Activated CD4-positive, alpha-beta T cell treated with anti-CD3 and anti-CD28 coated beads for 36 hours (primary cell): ENCODE results near the gene MIAT. TPM values are rescaled to one million over a fixed set of nuclear protein-coding genes. Genes with fewer than 3 reads are reported as not detected.
A peak's percentile ranks its signal among the peaks of the same experiment; 100 is the strongest.

Source experiments
- ATAC-seq: fragments of 200-7000 bp; cut with Tn5 transposase; one replicate; pipeline ENCODE4 v1.10.0; 2021; ENCODE audit warnings: mild to moderate bottlenecking, moderate library complexity
- CTCF ChIA-PET: fragments of 350-600 bp; sonication (Branson Sonifier 250); formaldehyde crosslinking; loops from one replicate; lab custom pipeline; 2021; ENCODE audit warnings: antibody characterized with exemption; lab: Charles Lee
- POLR2A ChIA-PET: fragments of 350-600 bp; sonication (Branson Sonifier 250); formaldehyde crosslinking; loops from one replicate; lab custom pipeline; 2021; ENCODE audit warnings: antibody characterized with exemption, inconsistent platforms; lab: Charles Lee
- DNase-seq: peaks from one replicate; pipeline ENCODE4 v3.0.0-alpha.2; 2020
- H3K27ac Mint-ChIP-seq: one replicate; pipeline ENCODE4 v1.8.0; 2021; ENCODE audit warnings: mixed read lengths
- H3K27me3 Mint-ChIP-seq: one replicate; pipeline ENCODE4 v1.8.0; 2021; ENCODE audit warnings: mixed read lengths
- H3K36me3 Mint-ChIP-seq: one replicate; pipeline ENCODE4 v1.8.0; 2021; ENCODE audit warnings: low read depth, mixed read lengths
- H3K4me1 Mint-ChIP-seq: one replicate; pipeline ENCODE4 v1.8.0; 2021; ENCODE audit warnings: mixed read lengths
- H3K4me3 Mint-ChIP-seq: one replicate; pipeline ENCODE4 v1.8.0; 2021; ENCODE audit warnings: mild to moderate bottlenecking, moderate library complexity, mixed read lengths
- H3K9me3 Mint-ChIP-seq: one replicate; pipeline ENCODE4 v1.8.0; 2021; ENCODE audit warnings: low read depth, mixed read lengths
- intact Hi-C, 2 experiments: fragments of 100-400 bp; cut with DNase I in 1 of 2; cut with micrococcal nuclease in 1 of 2; formaldehyde crosslinking; loops; one replicate each; pipeline versions ENCODE4 v1.14.2 to v1.15.1; 2022 to 2024; cut with DNase I, micrococcal nuclease
- total RNA-seq, 2 experiments: library from RNA; stranded (reverse); gene quantifications; one replicate each; pipeline ENCODE4 v1.2.3, GENCODE V29; 2021

MIAT gene
- total RNA-seq, 2 experiments from 2014 or later = 18.5 to 19.7 TPM

GRCh38 chr22:26679003-26679629 lies 21.7 kb downstream of the MIAT start:
- ChIA-PET POLR2A (no interaction called here), CTCF (interaction anchor here (0.5 to 1.8 kb wide), 15 partner anchors 10 to 1122 kb away, joined by 3 to 7 read pairs (median 4); partner anchors contain the start of gene MN1)
- Mint-ChIP-seq H3K27me3 (no peaks in the 10 kb centered on the region), H3K4me1 (peaks cover 52% of the 10 kb centered on the region), H3K9me3 (no peaks in the 10 kb centered on the region), H3K27ac (peak overlapping the region; percentile 39), H3K36me3 (peaks cover 35% of the 10 kb centered on the region), H3K4me3 (no peak overlapping the region)
- intact Hi-C loops = loop anchor here (2.0 to 10.0 kb wide), 3 partner anchors 78 to 1126 kb away; partner anchors contain the start of gene MN1 (in 1 of the 2)
- DNase-seq (peak; percentile 85), ATAC-seq (peak; percentile 76)

- CTCF ChIA-PET = interaction anchor here (0.8 kb wide), 1 partner anchor 24 kb away, joined by 3 read pairs; no protein-coding TSS in a partner anchor
- POLR2A ChIA-PET = no interaction called here
- DNase-seq = no peak
- Mint-ChIP-seq H3K36me3 (peaks cover 22% of the 10 kb centered on the region), H3K27ac (no peak overlapping the region), H3K4me3 (no peak overlapping the region), H3K9me3 (no peaks in the 10 kb centered on the region), H3K4me1 (peaks cover 39% of the 10 kb centered on the region), H3K27me3 (no peaks in the 10 kb centered on the region)
- ATAC-seq = no peak
- intact Hi-C loops = no loop called here
Observed at GRCh38 chr22:26680485-26680884, 23.1 kb downstream of the MIAT start.

- Mint-ChIP-seq H3K27ac (no peak overlapping the region), H3K9me3 (no peaks in the 10 kb centered on the region), H3K4me1 (peaks cover 29% of the 10 kb centered on the region), H3K36me3 (peaks cover 17% of the 10 kb centered on the region), H3K27me3 (no peaks in the 10 kb centered on the region), H3K4me3 (no peak overlapping the region)
- ATAC-seq (no peak), DNase-seq (no peak)
- CTCF ChIA-PET = interaction anchor here (0.8 to 1.5 kb wide), 3 partner anchors 9 to 75 kb away, joined by 3 to 5 read pairs (median 3); no protein-coding TSS in a partner anchor
- POLR2A ChIA-PET = no interaction called here
- intact Hi-C loops = no loop called here
Observed at GRCh38 chr22:26681395-26681821, 24.0 kb downstream of the MIAT start.

- no peak for ATAC-seq
- no peak for DNase-seq
- CTCF ChIA-PET = no interaction called here
- Mint-ChIP-seq H3K27me3 (no peaks in the 10 kb centered on the region), H3K9me3 (no peaks in the 10 kb centered on the region), H3K4me1 (peaks cover 20% of the 10 kb centered on the region), H3K36me3 (peaks cover 17% of the 10 kb centered on the region), H3K27ac (peak overlapping the region; percentile 5), H3K4me3 (no peak overlapping the region)
- intact Hi-C loops = no loop called here
- POLR2A ChIA-PET = no interaction called here
Observed at GRCh38 chr22:26684168-26684567, 26.8 kb downstream of the MIAT start.

- ChIA-PET POLR2A (no interaction called here), CTCF (no interaction called here)
- intact Hi-C loops = no loop called here
- no peaks in the 10 kb centered on the region for H3K27me3 Mint-ChIP-seq
- no peaks in the 10 kb centered on the region for H3K9me3 Mint-ChIP-seq
- H3K4me1 Mint-ChIP-seq = peaks cover 27% of the 10 kb centered on the region
- no peak for DNase-seq
- H3K27ac Mint-ChIP-seq = no peak overlapping the region
- no peak overlapping the region for H3K4me3 Mint-ChIP-seq
- H3K36me3 Mint-ChIP-seq = peaks cover 15% of the 10 kb centered on the region
- no peak for ATAC-seq
Observed at GRCh38 chr22:26685601-26686000, 28.2 kb downstream of the MIAT start.

GRCh38 chr22:26687439-26687838 lies 30.1 kb downstream of the MIAT start:
- ATAC-seq (no peak), DNase-seq (no peak)
- H3K4me1 Mint-ChIP-seq = peaks cover 37% of the 10 kb centered on the region
- peaks cover 6% of the 10 kb centered on the region for H3K36me3 Mint-ChIP-seq
- no peak overlapping the region for H3K27ac Mint-ChIP-seq
- no peak overlapping the region for H3K4me3 Mint-ChIP-seq
- intact Hi-C loops = no loop called here
- H3K9me3 Mint-ChIP-seq = no peaks in the 10 kb centered on the region
- POLR2A ChIA-PET = no interaction called here
- H3K27me3 Mint-ChIP-seq = no peaks in the 10 kb centered on the region
- CTCF ChIA-PET = no interaction called here

GRCh38 chr22:26689513-26690301 lies 32.3 kb downstream of the MIAT start:
- CTCF ChIA-PET = interaction anchor here (1.8 kb wide), 1 partner anchor 11 kb away, joined by 7 read pairs; no protein-coding TSS in a partner anchor

GRCh38 chr22:26690654-26691376 lies 33.4 kb downstream of the MIAT start:
- Mint-ChIP-seq H3K4me3 (no peak overlapping the region), H3K9me3 (no peaks in the 10 kb centered on the region), H3K36me3 (peaks cover 25% of the 10 kb centered on the region), H3K27me3 (no peaks in the 10 kb centered on the region), H3K27ac (no peak overlapping the region), H3K4me1 (peaks cover 38% of the 10 kb centered on the region)
- DNase-seq (no peak), ATAC-seq (no peak)
- ChIA-PET CTCF (interaction anchor here (0.6 to 1.6 kb wide), 3 partner anchors 10 to 47 kb away, joined by 3 to 4 read pairs (median 3); no protein-coding TSS in a partner anchor), POLR2A (no interaction called here)
- intact Hi-C loops = no loop called here

More at GRCh38 chr22:26689513-26690301, 32.3 kb downstream of the MIAT start:
- POLR2A ChIA-PET = no interaction called here
- no peak overlapping the region for H3K4me3 Mint-ChIP-seq
- H3K36me3 Mint-ChIP-seq = peaks cover 16% of the 10 kb centered on the region
- no peaks in the 10 kb centered on the region for H3K9me3 Mint-ChIP-seq
- H3K27ac Mint-ChIP-seq = no peak overlapping the region
- no peak for ATAC-seq
- H3K27me3 Mint-ChIP-seq = no peaks in the 10 kb centered on the region
- intact Hi-C loops = no loop called here
- no peak for DNase-seq
- H3K4me1 Mint-ChIP-seq = peaks cover 38% of the 10 kb centered on the region

- Mint-ChIP-seq H3K4me3 (no peak overlapping the region), H3K27ac (no peak overlapping the region), H3K27me3 (no peaks in the 10 kb centered on the region), H3K4me1 (peaks cover 38% of the 10 kb centered on the region), H3K9me3 (no peaks in the 10 kb centered on the region), H3K36me3 (peaks cover 27% of the 10 kb centered on the region)
- intact Hi-C loops = no loop called here
- CTCF ChIA-PET = interaction anchor here (0.6 to 1.6 kb wide), 3 partner anchors 9 to 48 kb away, joined by 3 to 4 read pairs (median 3); no protein-coding TSS in a partner anchor
- POLR2A ChIA-PET = no interaction called here
- DNase-seq = no peak
- no peak for ATAC-seq
Observed at GRCh38 chr22:26691377-26691716, 34.0 kb downstream of the MIAT start.

- Mint-ChIP-seq H3K36me3 (peaks cover 32% of the 10 kb centered on the region), H3K4me3 (no peak overlapping the region), H3K27me3 (no peaks in the 10 kb centered on the region), H3K4me1 (peaks cover 35% of the 10 kb centered on the region), H3K27ac (no peak overlapping the region), H3K9me3 (no peaks in the 10 kb centered on the region)
- POLR2A ChIA-PET = no interaction called here
- CTCF ChIA-PET = interaction anchor here (1.6 kb wide), 1 partner anchor 13 kb away, joined by 4 read pairs; no protein-coding TSS in a partner anchor
- DNase-seq (no peak), ATAC-seq (no peak)
- intact Hi-C loops = no loop called here
Observed at GRCh38 chr22:26692215-26692614, 34.8 kb downstream of the MIAT start.

- DNase-seq (no peak), ATAC-seq (no peak)
- CTCF ChIA-PET = interaction anchor here (1.2 kb wide), 1 partner anchor 18 kb away, joined by 5 read pairs; no protein-coding TSS in a partner anchor
- Mint-ChIP-seq H3K4me1 (peaks cover 4% of the 10 kb centered on the region), H3K27me3 (no peaks in the 10 kb centered on the region), H3K9me3 (peaks cover 2% of the 10 kb centered on the region), H3K36me3 (peaks cover 59% of the 10 kb centered on the region), H3K27ac (no peak overlapping the region), H3K4me3 (no peak overlapping the region)
- intact Hi-C loops = no loop called here
- POLR2A ChIA-PET = no interaction called here
Observed at GRCh38 chr22:26697151-26697550, 39.8 kb downstream of the MIAT start.
